Measurements from ENCODE around the gene ZC3H8.

The ZC3H8 gene

GRCh38 chr2:112195950-112196349, 58.9 kb downstream of the ZC3H8 start:
- DNase-seq (ENCODE audit: low read depth in 2 of 3, low spot score in 1 of 3), result no peak

DNA sequence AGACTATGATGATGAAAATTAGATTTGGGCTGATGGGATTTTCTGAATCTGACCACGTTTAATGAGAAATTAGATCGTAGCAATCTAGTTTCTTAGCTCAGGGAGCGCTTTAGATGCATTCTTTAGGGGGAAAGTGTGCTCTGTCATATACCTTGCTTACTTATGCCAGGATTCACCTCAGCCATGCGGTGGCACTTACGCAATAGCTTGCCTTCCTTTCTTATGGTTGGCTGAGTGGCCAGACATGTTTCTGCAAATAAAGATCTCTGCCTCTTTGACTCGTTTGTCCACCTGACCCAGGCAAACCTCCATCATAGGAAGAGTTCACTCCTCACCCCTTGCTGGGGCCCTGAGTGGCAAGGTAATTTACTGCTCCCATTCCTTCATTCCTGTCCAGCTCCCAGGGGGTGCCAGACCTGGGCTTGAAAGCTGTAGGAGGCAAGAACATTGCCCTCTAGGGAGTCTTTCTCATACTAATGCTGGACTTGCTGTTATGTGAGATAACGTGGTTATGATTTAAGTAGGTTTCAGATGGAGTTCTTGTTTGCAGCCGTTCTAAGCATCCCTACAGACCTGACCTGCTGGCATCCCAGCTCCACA, 59.6 kb downstream of the ZC3H8 start:
- DNase-seq (ENCODE audit: low read depth in 2 of 3, low spot score in 1 of 3), result no peak

GRCh38 chr2:112194482-112194881, 60.4 kb downstream of the ZC3H8 start:
- no peak for DNase-seq (ENCODE audit: low read depth in 2 of 3, low spot score in 1 of 3)

- DNase-seq (ENCODE audit: low read depth in 2 of 3, low spot score in 1 of 3), result no peak
These were observed 60.8 kb downstream of the ZC3H8 start for GRCh38 chr2:112194028-112194427.

DNA sequence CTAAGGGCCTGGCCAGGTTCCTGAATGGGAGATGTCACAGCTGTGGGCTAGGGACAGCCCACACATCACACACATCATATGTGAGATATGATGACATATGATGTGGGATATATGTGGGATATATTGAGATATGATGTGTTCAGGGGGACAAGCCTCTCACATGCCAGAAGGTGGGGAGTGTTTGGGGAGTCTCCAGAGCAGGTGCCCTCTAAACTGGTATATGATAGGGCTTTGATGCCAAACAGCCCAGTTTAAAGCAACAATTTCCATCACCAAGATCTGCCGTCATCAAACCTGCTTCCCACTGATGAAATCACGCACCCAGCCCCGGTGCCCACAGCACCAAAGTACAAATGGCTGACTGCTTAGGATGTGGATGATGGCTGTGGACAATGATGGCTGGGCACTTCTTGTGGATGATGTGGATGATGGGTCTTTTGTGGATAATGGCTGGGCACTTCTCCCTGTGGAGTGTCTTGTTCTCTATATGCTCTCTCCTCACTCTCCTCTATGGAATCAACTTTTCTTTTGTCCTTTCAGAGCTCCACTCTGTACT, 65.8 kb downstream of the ZC3H8 start:
- no peak for DNase-seq (ENCODE audit: low read depth in 2 of 3, low spot score in 1 of 3)

- DNase-seq (ENCODE audit: low read depth in 2 of 3, low spot score in 1 of 3), result peak; percentile 62 to 78 (median 65)
These were observed 66.8 kb downstream of the ZC3H8 start for GRCh38 chr2:112187805-112188596.

GRCh38 chr2:112187046-112187715, 67.7 kb downstream of the ZC3H8 start:
- no peak for DNase-seq (ENCODE audit: low read depth in 2 of 3, low spot score in 1 of 3)

- DNase-seq (ENCODE audit: low read depth in 2 of 3, low spot score in 1 of 3), result no peak
These were observed 69.7 kb downstream of the ZC3H8 start for GRCh38 chr2:112185131-112185530.

DNA sequence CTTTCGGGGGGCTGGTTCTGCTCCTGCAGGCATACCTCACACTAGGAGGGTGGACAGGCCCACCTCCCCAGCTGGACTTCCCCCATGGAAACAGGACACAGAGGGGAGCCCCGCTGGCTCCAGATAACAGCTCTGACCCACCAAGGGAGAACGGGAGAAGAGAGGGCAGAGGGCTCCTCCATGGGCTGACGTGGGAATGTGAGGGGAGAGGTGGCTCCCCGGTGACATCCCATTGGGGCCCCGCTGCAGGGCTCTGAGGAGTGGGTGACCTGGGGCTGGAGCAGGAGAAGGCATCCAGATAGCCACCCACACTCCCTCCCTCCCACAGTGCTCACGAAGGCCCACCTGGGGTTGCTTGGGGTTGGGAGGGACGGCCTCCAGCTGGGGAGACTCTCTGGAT, 70.7 kb downstream of the ZC3H8 start:
- DNase-seq (ENCODE audit: low read depth in 2 of 3, low spot score in 1 of 3), result no peak

DNA sequence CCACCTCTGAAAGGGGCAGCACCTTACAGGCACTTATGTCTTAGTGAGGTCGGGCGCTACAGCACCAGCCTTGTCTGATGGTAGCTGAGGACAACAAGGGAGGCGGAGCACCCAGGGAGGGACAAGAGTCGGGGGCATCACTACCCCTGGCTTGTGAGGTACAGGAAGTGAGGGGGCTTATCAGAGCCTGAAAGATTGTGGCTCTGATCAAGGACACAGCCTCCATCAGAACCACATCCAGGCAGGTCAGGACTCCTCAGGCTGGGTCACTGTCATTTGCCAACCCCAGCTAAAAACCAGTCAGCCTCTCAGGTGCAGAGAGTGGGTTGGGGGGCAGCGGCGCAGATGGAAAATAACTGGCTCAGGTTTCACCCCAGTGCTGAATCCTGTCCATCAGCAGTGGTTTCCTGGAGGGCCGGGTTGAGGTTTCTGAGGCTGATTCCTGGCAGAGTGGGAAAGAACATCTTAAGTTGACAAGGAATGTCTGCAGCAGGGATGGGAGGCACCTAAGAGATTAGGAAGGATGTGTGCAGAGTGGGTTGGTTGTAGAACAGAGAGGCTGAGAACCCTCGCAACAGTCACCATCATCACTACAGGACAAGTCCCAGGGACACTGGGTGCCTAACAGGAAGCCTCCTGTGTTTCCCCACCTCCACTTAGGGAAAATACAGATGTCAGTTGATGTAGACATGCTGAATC, 71.4 kb downstream of the ZC3H8 start:
- DNase-seq (ENCODE audit: low read depth in 2 of 3, low spot score in 1 of 3), result no peak

DNA sequence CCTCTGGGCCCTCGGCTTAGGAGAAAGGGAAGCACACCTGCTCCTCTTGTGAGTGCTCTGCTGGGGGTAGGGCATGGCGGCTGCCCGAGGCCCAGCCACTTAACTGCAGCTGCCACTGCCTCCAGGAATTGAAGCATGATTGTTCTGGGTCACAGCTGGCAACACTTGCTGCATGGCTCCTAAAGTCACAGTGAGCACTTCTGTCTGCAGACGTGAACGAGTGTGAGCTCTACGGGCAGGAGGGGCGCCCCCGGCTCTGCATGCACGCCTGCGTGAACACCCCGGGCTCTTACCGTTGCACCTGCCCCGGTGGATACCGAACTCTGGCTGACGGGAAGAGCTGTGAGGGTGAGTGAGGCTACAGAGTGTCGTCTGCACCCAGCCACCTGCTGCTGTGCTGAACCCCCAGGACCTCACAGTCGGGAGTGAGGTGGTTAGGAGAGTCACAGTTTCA, 72.2 kb downstream of the ZC3H8 start:
- DNase-seq (ENCODE audit: low read depth in 2 of 3, low spot score in 1 of 3), result peak in 1 of 3 donors; percentile 30

- DNase-seq (ENCODE audit: low read depth in 2 of 3, low spot score in 1 of 3), result peak in 2 of 3 donors; percentile 48 to 50
These were observed 73.1 kb downstream of the ZC3H8 start for GRCh38 chr2:112181571-112182290.

DNA sequence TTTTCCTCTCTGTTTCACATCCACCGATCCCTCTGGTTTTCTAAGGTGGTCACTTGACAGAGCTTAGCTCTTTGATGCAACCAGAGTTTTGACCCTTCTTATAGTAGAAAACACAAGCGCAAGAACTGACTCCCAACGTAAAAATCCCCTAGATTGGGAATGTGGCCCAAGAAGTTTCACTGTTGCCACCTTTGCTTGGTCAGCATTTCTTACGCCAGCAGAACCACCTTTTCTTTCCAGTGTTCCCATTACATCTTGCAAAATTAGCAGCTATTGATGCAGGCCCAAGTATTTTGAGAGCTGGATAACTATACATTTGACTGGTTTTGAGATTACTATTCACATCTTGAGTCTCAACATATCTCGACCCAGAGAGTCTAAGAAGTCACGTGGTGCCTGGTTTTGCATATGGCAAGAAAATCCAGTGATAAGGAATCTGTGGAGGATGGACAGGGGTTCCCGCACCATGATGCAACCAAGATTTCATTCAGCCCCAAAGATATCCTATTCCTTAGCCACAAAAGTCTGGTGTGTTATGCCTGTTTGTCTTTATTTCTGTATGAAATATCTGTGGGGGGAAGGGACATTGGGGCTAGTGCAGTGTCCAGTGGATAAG, 78.8 kb downstream of the ZC3H8 start:
- no peak for DNase-seq (ENCODE audit: low read depth in 2 of 3, low spot score in 1 of 3)

- DNase-seq (ENCODE audit: low read depth in 2 of 3, low spot score in 1 of 3), result no peak
These were observed 79.5 kb downstream of the ZC3H8 start for GRCh38 chr2:112175333-112175732.

- DNase-seq (ENCODE audit: low read depth in 2 of 3, low spot score in 1 of 3), result no peak
These were observed 80.5 kb downstream of the ZC3H8 start for GRCh38 chr2:112174383-112174782.

- DNase-seq (ENCODE audit: low read depth in 2 of 3, low spot score in 1 of 3), result no peak
These were observed 81.1 kb downstream of the ZC3H8 start for GRCh38 chr2:112173646-112174319.

GRCh38 chr2:112170495-112170894, 84.3 kb downstream of the ZC3H8 start:
- no peak for DNase-seq (ENCODE audit: low read depth in 2 of 3, low spot score in 1 of 3)

- DNase-seq (ENCODE audit: low read depth in 2 of 3, low spot score in 1 of 3), result no peak
These were observed 86.3 kb downstream of the ZC3H8 start for GRCh38 chr2:112168422-112169124.
